CD4-positive, alpha-beta T cell (primary cell): ENCODE results near the gene KCNK17. TPM values are rescaled to one million over a fixed set of nuclear protein-coding genes. Genes with fewer than 3 reads are reported as not detected.

Source experiments
- ATAC-seq: fragments of 200-7000 bp; cut with Tn5 transposase; one replicate; pipeline ENCODE4 v1.10.0; 2022; ENCODE audit warnings: mild to moderate bottlenecking; ENCODE audit not compliant: poor library complexity
- CTCF ChIA-PET: fragments of 350-600 bp; sonication (Branson Sonifier 250); formaldehyde crosslinking; loops from one replicate; lab custom pipeline; 2021; ENCODE audit warnings: antibody characterized with exemption, inconsistent platforms; lab: Charles Lee
- POLR2A ChIA-PET: fragments of 350-600 bp; sonication (Branson Sonifier 250); formaldehyde crosslinking; loops from one replicate; lab custom pipeline; 2021; ENCODE audit warnings: antibody characterized with exemption, inconsistent platforms; lab: Charles Lee
- DNase-seq, 14 experiments: peaks; one replicate each; pipeline ENCODE4 v3.0.0-alpha.2; 2013 to 2020; ENCODE audit warnings: mixed read lengths in 2 of 14
- H3K27ac ChIP-seq, 2 donors: one replicate each; pipeline versions ENCODE4 v1.5.1 to v1.7.0; 2013; ENCODE audit warnings: low read length in 2 of 2, low read depth in 1 of 2, mild to moderate bottlenecking in 1 of 2
- H3K27me3 ChIP-seq, 2 experiments: 1 replicate in 1 of 2; 2 replicates in 1 of 2; pipeline versions ENCODE4 v1.6.1 to v1.7.0; 2013; ENCODE audit warnings: low read length in 2 of 2, control low read depth in 1 of 2, mild to moderate bottlenecking in 1 of 2, moderate library complexity in 1 of 2; ENCODE audit not compliant: insufficient read depth in 2 of 2, control insufficient read depth in 1 of 2
- H3K36me3 ChIP-seq: one replicate; pipeline ENCODE4 v1.6.1; 2013; ENCODE audit warnings: low read length, control low read depth; ENCODE audit not compliant: insufficient read depth
- H3K4me1 ChIP-seq: one replicate; pipeline ENCODE4 v1.6.1; 2013; ENCODE audit warnings: low read length, control low read depth; ENCODE audit not compliant: insufficient read depth
- H3K4me3 ChIP-seq: one replicate; pipeline ENCODE4 v1.5.1; 2013; ENCODE audit warnings: mild to moderate bottlenecking, low read length, moderate library complexity
- H3K9me3 ChIP-seq, 2 experiments: 1 replicate in 1 of 2; 2 replicates in 1 of 2; pipeline versions ENCODE4 v1.6.1 to v1.7.0; 2013; ENCODE audit warnings: low read length in 2 of 2, mild to moderate bottlenecking in 2 of 2, control low read depth in 1 of 2, moderate library complexity in 1 of 2; ENCODE audit not compliant: control insufficient read depth in 1 of 2, insufficient read depth in 1 of 2
- H3K27ac Mint-ChIP-seq: one replicate; pipeline ENCODE4 v1.8.0; 2020; ENCODE audit warnings: mixed read lengths
- H3K27me3 Mint-ChIP-seq: one replicate; pipeline ENCODE4 v1.8.0; 2021; ENCODE audit warnings: mixed read lengths
- H3K36me3 Mint-ChIP-seq: one replicate; pipeline ENCODE4 v1.8.0; 2021; ENCODE audit warnings: low read depth, mixed read lengths
- H3K4me1 Mint-ChIP-seq: one replicate; pipeline ENCODE4 v1.8.0; 2021; ENCODE audit warnings: low read depth, mixed read lengths
- H3K4me3 Mint-ChIP-seq: one replicate; pipeline ENCODE4 v1.8.0; 2020; ENCODE audit warnings: mild to moderate bottlenecking, mixed read lengths
- H3K9me3 Mint-ChIP-seq: one replicate; pipeline ENCODE4 v1.8.0; 2020; ENCODE audit warnings: mixed read lengths
- CTCF ChIP-seq: fragments of 200-600 bp; IDR thresholded peaks from one replicate; pipeline ENCODE4 v1.8.0; 2022; ENCODE audit warnings: antibody characterized with exemption, mild to moderate bottlenecking
- intact Hi-C, 2 experiments: fragments of 100-400 bp; cut with DNase I in 1 of 2; cut with micrococcal nuclease in 1 of 2; formaldehyde crosslinking; loops; one replicate each; pipeline versions ENCODE4 v1.15.1 to v1.9.0; 2023 to 2025; cut with DNase I, micrococcal nuclease
- total RNA-seq, 174 experiments: library from RNA in 2 of 174; stranded (reverse) in 2 of 174; gene quantifications; one replicate each; pipeline ENCODE4 v1.2.3 and lab custom pipeline; 2021 to 2026

KCNK17 gene
- total RNA-seq, 2 experiments from 2014 or later, result not detected

- ChIA-PET CTCF (no interaction called here), POLR2A (no interaction called here)
- no peaks in the 10 kb centered on the region for H3K36me3 ChIP-seq
- H3K4me3 ChIP-seq, result no peak overlapping the region
- Mint-ChIP-seq H3K4me3 (no peak overlapping the region), H3K9me3 (no peaks in the 10 kb centered on the region), H3K27me3 (peaks cover 3% of the 10 kb centered on the region), H3K36me3 (no peaks in the 10 kb centered on the region), H3K27ac (no peak overlapping the region), H3K4me1 (no peaks in the 10 kb centered on the region)
- no peak for DNase-seq
- no peak overlapping the region for H3K27ac ChIP-seq
- H3K4me1 ChIP-seq, result no peaks in the 10 kb centered on the region
- no peak for TF ChIP-seq CTCF
- ATAC-seq, result no peak
- H3K27me3 ChIP-seq, result no peaks in the 10 kb centered on the region
- intact Hi-C loops, result loop anchor here in 1 of 2 experiments (10.0 kb wide), 1 partner anchor 951 kb away; no protein-coding TSS in a partner anchor
- H3K9me3 ChIP-seq, result no peaks in the 10 kb centered on the region
Measured at GRCh38 chr6:39353698-39354315, 39.6 kb upstream of the KCNK17 start.

GRCh38 chr6:39350723-39351505 is 36.7 kb upstream of the KCNK17 start:
- Histone ChIP-seq H3K36me3 (no peaks in the 10 kb centered on the region), H3K27ac (no peak overlapping the region), H3K9me3 (no peaks in the 10 kb centered on the region), H3K27me3 (no peaks in the 10 kb centered on the region), H3K4me1 (no peaks in the 10 kb centered on the region), H3K4me3 (no peak overlapping the region)
- ATAC-seq, result no peak
- Mint-ChIP-seq H3K27me3 (peaks cover 5% of the 10 kb centered on the region), H3K4me1 (no peaks in the 10 kb centered on the region), H3K9me3 (no peaks in the 10 kb centered on the region), H3K4me3 (no peak overlapping the region), H3K27ac (no peak overlapping the region), H3K36me3 (no peaks in the 10 kb centered on the region)
- POLR2A ChIA-PET, result no interaction called here
- no peak for TF ChIP-seq CTCF
- intact Hi-C loops, result loop anchor here in 1 of 2 experiments (10.0 kb wide), 1 partner anchor 954 kb away; no protein-coding TSS in a partner anchor
- no peak for DNase-seq
- CTCF ChIA-PET, result no interaction called here

DNA sequence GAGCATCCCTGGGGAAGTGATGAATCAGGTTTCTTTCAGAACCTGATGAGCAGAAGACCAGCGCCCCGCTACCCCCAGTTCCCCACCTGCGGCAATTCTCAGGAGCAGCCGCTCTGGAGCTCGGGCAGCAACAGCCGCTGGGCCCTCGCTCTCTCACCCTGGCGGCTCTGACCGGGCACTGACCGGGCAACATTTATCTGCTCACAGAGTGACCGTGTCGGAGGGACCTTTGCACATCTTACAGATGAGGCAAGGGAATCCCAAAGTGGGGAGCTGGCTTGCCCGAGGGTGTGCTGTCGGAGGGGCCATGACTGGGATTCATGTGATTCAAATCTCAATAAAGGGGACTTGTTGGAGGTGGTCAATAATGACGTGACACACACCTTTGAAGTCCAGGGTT is 34.5 kb upstream of the KCNK17 start:
- ChIA-PET CTCF (no interaction called here), POLR2A (no interaction called here)
- Mint-ChIP-seq H3K27ac (no peak overlapping the region), H3K36me3 (no peaks in the 10 kb centered on the region), H3K4me1 (no peaks in the 10 kb centered on the region), H3K27me3 (peaks cover 5% of the 10 kb centered on the region), H3K9me3 (no peaks in the 10 kb centered on the region), H3K4me3 (no peak overlapping the region)
- ATAC-seq (no peak), DNase-seq (no peak)
- TF ChIP-seq CTCF, result no peak
- no peaks in the 10 kb centered on the region for H3K36me3 ChIP-seq
- H3K27ac ChIP-seq, result no peak overlapping the region
- H3K27me3 ChIP-seq, result no peaks in the 10 kb centered on the region
- no peaks in the 10 kb centered on the region for H3K4me1 ChIP-seq
- no peaks in the 10 kb centered on the region for H3K9me3 ChIP-seq
- intact Hi-C loops, result loop anchor here (5.0 kb wide), 2 partner anchors 959 to 1679 kb away; no protein-coding TSS in a partner anchor
- no peak overlapping the region for H3K4me3 ChIP-seq
